Measurements from ENCODE around the gene PCDHA9. TPM values are rescaled to one million over a fixed set of nuclear protein-coding genes. Genes with fewer than 3 reads are reported as not detected.
A peak's percentile ranks its signal among the peaks of the same experiment; 100 is the strongest.
"Not testable (repeated sequence)": the region's sequence is repeated elsewhere in the genome, so short reads cannot be mapped to it uniquely, and the experiment has no call there.

The PCDHA9 gene
- total RNA-seq, 1 donor from 2014 or later = under 0.01 TPM

DNA sequence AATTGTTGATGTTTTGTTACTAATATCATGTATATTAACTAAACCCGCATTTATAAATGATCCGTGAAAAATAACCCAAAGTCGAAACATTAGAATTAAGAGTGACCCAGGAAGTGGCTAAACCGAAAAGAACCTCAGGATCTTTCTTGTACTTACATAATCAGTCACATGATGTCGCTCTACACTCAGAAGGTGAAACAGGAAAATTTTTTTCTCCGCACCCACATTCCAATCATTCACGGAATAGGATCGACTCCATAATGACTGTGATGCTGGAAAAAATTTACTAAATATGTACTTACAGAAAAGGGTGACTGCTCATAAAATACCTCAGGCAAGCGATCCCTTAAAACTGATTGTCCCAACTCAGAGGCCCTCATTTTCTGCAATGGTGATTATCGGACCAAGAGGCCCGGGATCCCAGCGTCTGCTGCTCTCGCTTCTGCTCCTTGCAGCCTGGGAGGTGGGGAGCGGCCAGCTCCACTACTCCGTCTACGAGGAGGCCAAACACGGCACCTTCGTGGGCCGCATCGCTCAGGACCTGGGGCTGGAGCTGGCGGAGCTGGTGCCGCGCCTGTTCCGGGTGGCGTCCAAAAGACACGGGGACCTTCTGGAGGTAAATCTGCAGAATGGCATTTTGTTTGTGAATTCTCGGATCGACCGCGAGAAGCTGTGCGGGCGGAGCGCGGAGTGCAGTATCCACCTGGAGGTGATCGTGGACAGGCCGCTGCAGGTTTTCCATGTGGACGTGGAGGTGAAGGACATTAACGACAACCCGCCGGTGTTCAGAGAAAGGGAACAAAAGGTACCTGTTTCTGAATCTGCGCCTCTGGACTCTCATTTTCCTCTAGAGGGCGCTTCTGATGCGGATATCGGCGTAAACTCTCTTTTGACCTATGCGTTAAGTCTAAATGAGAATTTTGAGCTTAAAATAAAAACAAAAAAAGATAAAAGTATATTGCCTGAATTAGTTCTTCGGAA lies 27.2 kb downstream of the PCDHA9 start, which contains the start of gene PCDHA12:
Gene PCDHA12, plus strand, starts transcription at position 224 of the 981 bp plus-strand sequence. Its CDS starts 165 bp downstream, at position 389.
- DNase-seq (ENCODE audit: low read depth) = no peak
- H3K4me3 ChIP-seq (ENCODE audit: low read depth, low read length) = no peak within 1 kb of the TSS
- no peaks in the 10 kb centered on the region for H3K36me3 ChIP-seq (ENCODE audit: control insufficient read depth, insufficient read depth, low read length)
- TF ChIP-seq, protein P1, sequence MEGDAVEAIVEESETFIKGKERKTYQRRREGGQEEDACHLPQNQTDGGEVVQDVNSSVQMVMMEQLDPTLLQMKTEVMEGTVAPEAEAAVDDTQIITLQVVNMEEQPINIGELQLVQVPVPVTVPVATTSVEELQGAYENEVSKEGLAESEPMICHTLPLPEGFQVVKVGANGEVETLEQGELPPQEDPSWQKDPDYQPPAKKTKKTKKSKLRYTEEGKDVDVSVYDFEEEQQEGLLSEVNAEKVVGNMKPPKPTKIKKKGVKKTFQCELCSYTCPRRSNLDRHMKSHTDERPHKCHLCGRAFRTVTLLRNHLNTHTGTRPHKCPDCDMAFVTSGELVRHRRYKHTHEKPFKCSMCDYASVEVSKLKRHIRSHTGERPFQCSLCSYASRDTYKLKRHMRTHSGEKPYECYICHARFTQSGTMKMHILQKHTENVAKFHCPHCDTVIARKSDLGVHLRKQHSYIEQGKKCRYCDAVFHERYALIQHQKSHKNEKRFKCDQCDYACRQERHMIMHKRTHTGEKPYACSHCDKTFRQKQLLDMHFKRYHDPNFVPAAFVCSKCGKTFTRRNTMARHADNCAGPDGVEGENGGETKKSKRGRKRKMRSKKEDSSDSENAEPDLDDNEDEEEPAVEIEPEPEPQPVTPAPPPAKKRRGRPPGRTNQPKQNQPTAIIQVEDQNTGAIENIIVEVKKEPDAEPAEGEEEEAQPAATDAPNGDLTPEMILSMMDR (IDR thresholded peaks at IDR 0.05; ENCODE audit: insufficient read depth, low read length, poor library complexity, severe bottlenecking) = no peak
- H3K27me3 ChIP-seq (ENCODE audit: control insufficient read depth, insufficient read depth, low read length) = peaks cover 3% of the 10 kb centered on the region

DNA sequence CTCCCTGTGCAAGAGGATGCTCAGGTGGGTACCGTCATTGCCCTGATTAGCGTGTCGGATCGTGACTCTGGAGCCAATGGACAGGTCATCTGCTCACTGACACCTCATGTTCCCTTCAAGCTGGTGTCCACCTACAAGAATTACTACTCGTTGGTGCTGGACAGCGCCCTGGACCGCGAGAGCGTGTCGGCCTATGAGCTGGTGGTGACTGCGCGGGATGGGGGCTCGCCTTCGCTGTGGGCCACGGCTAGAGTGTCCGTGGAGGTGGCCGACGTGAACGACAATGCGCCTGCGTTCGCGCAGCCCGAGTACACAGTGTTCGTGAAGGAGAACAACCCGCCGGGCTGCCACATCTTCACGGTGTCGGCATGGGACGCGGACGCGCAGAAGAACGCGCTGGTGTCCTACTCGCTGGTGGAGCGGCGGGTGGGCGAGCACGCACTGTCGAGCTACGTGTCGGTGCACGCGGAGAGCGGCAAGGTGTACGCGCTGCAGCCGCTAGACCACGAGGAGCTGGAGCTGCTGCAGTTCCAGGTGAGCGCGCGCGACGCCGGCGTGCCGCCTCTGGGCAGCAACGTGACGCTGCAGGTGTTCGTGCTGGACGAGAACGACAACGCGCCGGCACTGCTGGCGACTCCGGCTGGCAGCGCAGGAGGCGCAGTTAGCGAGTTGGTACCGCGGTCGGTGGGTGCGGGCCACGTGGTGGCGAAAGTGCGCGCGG lies 28.5 kb downstream of the PCDHA9 start:
- not testable (repeated sequence) for H3K27me3 ChIP-seq (ENCODE audit: control insufficient read depth, insufficient read depth, low read length)

DNA sequence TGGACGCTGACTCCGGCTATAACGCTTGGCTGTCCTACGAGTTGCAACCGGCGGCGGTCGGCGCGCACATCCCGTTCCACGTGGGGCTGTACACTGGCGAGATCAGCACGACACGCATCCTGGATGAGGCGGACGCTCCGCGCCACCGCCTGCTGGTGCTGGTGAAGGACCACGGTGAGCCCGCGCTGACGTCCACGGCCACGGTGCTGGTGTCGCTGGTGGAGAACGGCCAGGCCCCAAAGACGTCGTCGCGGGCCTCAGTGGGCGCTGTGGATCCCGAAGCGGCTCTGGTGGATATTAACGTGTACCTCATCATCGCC lies 29.0 kb downstream of the PCDHA9 start:
- no peak for DNase-seq (ENCODE audit: low read depth)
- Histone ChIP-seq H3K27me3 (ENCODE audit: control insufficient read depth, insufficient read depth, low read length) (no peaks in the 10 kb centered on the region), H3K36me3 (ENCODE audit: control insufficient read depth, insufficient read depth, low read length) (no peaks in the 10 kb centered on the region), H3K4me3 (ENCODE audit: low read depth, low read length) (no peak overlapping the region)
- TF ChIP-seq, protein P1 (IDR thresholded peaks at IDR 0.05; ENCODE audit: insufficient read depth, low read length, poor library complexity, severe bottlenecking) = no peak

More for the DNA sequence above, 28.5 kb downstream of the PCDHA9 start:
- H3K36me3 ChIP-seq (ENCODE audit: control insufficient read depth, insufficient read depth, low read length); H3K4me3 ChIP-seq (ENCODE audit: low read depth, low read length); DNase-seq (ENCODE audit: low read depth): not testable (repeated sequence)

DNA sequence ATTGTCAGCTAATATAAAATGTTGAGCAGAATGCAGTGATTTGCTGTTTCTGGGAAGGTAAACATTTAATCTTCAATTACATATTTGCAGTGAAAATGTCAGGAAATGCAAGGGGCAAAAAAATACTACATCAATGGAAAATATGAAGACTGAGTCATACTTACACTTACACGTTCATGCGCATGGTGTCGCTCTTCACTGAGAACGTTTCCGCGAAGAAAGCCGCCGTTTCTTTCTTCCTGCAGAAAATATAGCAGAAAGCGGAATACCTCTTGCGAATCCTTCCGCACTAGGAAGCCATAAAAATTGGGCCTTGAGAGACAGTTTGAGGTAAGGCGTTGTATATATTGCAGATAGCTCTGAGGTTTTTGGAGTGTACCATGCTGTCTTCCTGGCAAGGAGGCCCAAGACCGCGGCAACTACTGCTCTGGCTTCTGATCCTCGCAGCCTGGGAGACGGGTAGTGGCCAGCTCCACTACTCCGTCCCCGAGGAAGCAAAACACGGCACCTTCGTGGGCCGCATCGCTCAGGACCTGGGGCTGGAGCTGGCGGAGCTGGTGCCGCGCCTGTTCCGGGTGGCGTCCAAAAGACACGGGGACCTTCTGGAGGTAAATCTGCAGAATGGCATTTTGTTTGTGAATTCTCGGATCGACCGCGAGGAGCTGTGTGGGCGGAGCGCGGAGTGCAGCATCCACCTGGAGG lies 33.9 kb downstream of the PCDHA9 start, which contains the start of gene PCDHA13:
Gene PCDHA13, plus strand, starts transcription at position 236 of the 702 bp plus-strand sequence. Its CDS starts 145 bp downstream, at position 381.
- DNase-seq (ENCODE audit: low read depth) = no peak
- Histone ChIP-seq H3K4me3 (ENCODE audit: low read depth, low read length) (no peak within 1 kb of the TSS), H3K27me3 (ENCODE audit: control insufficient read depth, insufficient read depth, low read length) (peaks cover 3% of the 10 kb centered on the region), H3K36me3 (ENCODE audit: control insufficient read depth, insufficient read depth, low read length) (no peaks in the 10 kb centered on the region)
- TF ChIP-seq, protein P1 (IDR thresholded peaks at IDR 0.05; ENCODE audit: insufficient read depth, low read length, poor library complexity, severe bottlenecking) = peak; percentile 20

DNA sequence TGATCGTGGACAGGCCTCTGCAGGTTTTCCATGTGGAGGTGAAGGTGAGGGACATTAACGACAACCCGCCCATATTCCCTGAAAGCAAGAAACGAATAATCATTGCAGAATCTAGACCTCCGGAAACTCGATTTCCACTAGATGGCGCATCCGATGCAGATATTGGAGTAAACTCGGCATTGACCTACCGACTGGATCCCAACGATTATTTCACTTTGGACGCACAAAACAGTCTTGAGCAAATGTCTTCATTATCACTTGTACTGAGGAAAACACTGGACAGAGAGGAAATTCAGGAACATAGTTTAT lies 34.4 kb downstream of the PCDHA9 start:
- DNase-seq (ENCODE audit: low read depth) = no peak
- TF ChIP-seq, protein P1 (IDR thresholded peaks at IDR 0.05; ENCODE audit: insufficient read depth, low read length, poor library complexity, severe bottlenecking) = no peak
- H3K27me3 ChIP-seq (ENCODE audit: control insufficient read depth, insufficient read depth, low read length) = peaks cover 3% of the 10 kb centered on the region
- no peak overlapping the region for H3K4me3 ChIP-seq (ENCODE audit: low read depth, low read length)
- no peaks in the 10 kb centered on the region for H3K36me3 ChIP-seq (ENCODE audit: control insufficient read depth, insufficient read depth, low read length)

DNA sequence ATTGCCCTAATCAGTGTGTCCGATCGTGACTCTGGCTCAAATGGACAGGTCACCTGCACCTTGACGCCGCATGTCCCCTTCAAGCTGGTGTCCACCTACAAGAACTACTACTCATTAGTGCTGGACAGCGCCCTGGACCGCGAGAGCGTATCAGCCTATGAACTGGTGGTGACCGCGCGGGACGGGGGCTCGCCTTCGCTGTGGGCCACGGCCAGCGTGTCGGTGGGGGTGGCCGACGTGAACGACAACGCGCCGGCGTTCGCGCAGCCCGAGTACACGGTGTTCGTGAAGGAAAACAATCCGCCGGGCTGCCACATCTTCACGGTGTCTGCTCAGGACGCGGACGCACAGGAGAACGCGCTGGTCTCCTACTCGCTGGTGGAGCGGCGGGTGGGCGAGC lies 35.2 kb downstream of the PCDHA9 start:
- peaks cover 3% of the 10 kb centered on the region for H3K27me3 ChIP-seq (ENCODE audit: control insufficient read depth, insufficient read depth, low read length)
- TF ChIP-seq, protein P1 (IDR thresholded peaks at IDR 0.05; ENCODE audit: insufficient read depth, low read length, poor library complexity, severe bottlenecking) = no peak
- DNase-seq (ENCODE audit: low read depth) = no peak
- H3K4me3 ChIP-seq (ENCODE audit: low read depth, low read length) = no peak overlapping the region
- H3K36me3 ChIP-seq (ENCODE audit: control insufficient read depth, insufficient read depth, low read length) = no peaks in the 10 kb centered on the region

Measured in kidney epithelial cell (primary cell).